ENCODE results near the gene KATNAL1.
"Not testable (repeated sequence)": the region's sequence is repeated elsewhere in the genome, so short reads cannot be mapped to it uniquely, and the experiment has no call there.

KATNAL1 gene

GRCh38 chr13:30174250-30174649, 133.1 kb downstream of the KATNAL1 start:
- DNase-seq; intact Hi-C loops (cut with DNase I): not testable (repeated sequence)

DNA sequence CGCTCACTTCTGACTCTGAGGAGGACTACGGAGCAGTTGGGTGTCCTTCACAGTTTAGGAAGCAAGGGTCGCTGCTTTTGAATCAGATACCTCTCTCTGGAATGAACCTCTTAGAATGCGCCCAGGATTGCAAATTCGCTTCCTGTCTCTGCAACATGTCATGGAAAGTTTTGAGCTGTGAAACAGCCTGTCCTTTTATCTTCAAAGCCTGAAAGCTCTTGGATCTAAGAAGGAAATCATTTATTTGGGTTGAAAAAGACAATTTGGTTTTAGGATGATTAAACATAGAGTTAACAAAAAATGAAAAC, 134.1 kb downstream of the KATNAL1 start:
- intact Hi-C loops (cut with DNase I) = no loop called here
- DNase-seq = no peak

DNA sequence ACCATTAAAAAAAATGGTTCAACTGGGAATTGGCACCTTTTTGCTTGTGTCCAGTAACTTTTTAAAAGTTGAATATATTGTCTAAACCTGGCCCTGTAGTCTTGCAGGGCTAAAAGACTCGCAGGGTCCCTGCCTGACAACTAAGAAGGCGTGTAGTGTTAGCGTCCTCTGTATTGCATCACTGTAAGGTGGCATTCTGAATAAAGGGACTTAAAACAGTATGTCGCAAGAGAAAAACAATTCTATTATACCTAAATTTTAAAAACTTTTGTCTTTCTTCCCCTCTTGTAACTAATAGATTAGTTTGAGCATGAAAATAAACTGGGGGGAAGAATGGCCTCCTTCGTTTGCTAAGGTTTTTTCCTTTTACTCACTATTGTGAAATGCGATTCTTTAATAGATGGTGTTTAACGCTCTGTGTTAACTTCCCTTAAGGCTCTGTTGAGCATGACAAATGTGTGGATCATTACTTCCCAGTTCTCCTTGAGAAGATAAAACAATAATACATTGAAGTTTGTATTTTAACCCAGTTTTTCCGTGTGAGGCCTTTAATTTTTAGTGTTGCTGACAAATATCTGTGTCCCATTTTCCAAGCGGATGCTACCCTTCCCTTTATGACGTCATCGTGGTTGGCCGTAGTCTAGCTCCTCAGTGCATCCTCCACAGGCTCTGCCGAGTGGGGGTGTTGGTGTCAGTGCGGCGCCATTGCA, 134.6 kb downstream of the KATNAL1 start:
- intact Hi-C loops (cut with DNase I) = no loop called here
- DNase-seq = no peak

DNA sequence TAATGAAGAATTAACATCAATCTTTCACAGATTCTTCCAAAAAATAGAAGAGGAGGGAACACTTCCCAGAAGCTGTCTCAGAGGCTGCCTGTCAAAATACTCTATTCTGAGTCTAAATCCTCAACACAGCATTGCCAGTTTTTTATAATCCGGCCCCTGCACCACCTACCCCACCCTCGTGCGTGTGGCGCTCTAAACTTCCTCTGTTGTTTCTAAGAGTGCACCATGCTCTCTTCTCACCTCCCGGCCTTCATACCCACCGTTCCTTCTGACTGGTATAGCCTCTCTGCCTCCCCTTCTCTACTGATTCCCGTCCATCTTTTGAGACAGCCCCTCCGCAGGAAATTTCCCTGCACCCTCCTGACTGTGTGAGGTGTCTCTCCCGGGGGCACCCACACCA, 136.8 kb downstream of the KATNAL1 start:
- intact Hi-C loops (cut with DNase I) = no loop called here
- DNase-seq = no peak

GRCh38 chr13:30169442-30169841, 137.9 kb downstream of the KATNAL1 start:
- intact Hi-C loops (cut with DNase I) = no loop called here
- no peak for DNase-seq

DNA sequence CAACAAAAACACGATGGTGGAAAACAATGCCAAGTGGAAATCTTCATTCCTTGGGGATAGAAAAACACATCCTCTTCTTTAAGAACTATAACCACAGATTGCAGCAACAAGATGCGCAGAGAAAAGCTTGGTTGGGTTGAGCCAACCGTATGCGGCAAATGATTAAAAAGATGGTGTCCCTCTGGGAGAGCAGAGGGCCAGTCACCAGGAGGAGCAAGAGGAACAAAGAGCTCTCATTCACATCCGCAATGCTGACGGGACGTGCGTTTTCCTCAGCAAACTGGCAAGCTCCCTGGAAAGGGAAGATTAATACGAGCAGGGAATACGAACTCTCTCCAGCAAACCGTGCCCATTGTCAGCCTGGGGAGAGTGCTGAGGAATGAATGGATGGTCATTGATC, 141.6 kb downstream of the KATNAL1 start:
- intact Hi-C loops (cut with DNase I) = no loop called here
- peak in 2 of 10 donors; percentile 33 to 49 for DNase-seq

DNA sequence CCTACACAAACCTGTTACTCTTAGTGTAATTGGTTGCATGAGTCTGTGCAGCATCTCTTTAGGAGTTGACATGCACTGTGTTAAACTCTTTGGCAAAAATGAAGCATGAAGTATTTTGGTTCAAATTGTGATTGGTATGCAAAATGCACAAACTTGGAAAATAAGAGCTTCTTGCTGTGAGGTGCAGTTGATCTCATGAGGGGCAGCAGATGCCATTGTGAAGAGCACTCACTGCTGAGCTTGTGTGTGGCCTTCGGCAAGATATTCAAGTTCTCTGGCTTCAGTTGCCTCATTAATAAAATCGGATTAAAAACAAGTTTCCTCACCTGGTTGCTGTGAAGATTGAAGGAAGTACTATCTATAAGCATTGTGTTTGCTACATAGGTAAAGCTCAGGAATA, 142.3 kb downstream of the KATNAL1 start:
- intact Hi-C loops (cut with DNase I) = no loop called here
- DNase-seq = no peak

DNA sequence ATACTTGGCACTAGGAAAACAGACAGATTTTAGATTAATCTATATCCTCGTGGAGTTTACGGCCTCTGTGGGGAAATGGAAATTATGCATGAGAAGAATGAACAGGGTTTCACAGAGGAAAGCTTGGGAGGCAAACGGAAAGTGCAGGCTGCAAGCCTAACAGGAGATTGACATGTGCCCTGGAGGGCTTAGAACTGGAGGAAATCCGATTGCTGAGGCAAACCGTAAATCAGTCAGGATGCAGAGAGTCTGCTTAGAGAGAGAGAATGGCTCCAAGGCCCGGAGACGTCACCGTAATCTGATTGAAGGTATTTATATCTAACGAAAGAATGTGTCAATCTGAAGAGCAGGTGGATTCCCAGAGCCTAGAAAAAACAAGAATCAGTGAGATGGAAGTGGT, 143.2 kb downstream of the KATNAL1 start:
- intact Hi-C loops (cut with DNase I) = no loop called here
- no peak for DNase-seq

DNA sequence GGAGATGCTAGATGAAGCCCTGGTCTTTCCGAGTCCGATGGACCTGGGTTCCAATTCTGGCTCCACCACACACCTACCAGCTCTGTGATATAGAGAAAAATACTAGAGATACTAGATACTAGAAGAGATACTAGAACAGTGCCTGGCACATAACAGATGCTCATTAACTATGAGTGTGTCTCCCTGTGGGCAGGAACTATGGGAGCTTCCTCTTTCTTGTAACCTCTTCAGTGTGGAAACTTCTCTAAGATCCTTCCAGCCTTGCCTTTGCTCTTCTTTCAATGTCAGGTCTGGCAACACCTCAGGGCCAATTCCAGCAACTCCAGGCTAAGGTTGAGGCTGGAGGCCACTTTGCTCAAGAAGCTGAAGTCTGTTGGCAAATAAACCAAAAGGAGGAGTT, 143.9 kb downstream of the KATNAL1 start:
- intact Hi-C loops (cut with DNase I) = no loop called here
- DNase-seq = no peak

DNA sequence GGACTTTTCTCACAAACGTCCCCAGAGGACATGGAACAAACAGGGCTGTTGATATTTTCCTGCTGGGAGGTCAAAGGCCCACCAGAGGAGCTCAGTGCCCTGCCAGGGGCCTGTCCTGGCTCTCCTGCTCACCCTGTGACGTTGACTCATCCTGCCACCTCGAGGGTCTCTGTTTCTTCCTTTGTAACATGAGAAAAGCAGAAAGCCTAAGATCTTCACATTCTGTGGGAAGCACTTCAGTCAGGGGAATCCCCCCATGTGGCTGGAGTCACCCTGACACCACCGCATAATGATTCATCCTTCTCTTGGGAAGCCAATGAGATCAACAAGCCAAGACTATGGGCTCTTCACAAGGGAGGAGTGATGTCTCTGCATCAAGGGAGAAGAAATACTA, 147.9 kb downstream of the KATNAL1 start:
- DNase-seq = peak in 1 of 10 donors; percentile 1
- intact Hi-C loops (cut with DNase I) = no loop called here

DNA sequence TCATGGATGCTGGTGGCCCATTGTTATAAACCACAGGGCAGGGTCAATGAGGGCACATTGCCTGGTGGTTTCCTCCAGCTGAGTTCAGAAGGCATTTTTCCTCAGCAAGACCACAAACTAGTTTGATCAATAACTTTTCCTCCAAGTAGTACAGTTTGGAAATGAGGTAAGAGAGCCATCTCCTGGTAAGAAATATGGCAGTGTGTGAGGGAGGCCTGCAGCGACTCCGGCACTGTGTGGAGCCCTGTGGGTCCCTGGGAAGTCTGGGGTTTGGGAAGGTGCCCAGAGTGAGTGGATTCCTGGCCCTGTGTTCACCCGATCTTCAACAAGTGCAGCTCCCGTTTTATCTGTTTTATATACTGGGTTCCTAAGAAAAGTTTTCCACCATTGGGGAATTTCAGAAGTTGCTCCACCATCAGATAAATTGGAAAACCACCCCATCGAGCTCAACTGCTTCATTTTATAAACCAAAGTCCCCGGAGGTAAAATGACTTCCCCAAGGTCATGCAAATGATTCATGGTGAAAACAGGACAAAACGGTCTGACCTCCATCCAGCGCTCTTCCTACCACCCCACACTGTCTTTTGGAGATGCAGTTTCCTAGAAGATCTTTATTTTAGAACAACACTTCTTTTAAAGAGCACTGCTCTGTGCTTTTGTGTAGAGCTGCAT, 148.4 kb downstream of the KATNAL1 start:
- peak in 1 of 10 donors; percentile 61 for DNase-seq
- intact Hi-C loops (cut with DNase I) = no loop called here

DNA sequence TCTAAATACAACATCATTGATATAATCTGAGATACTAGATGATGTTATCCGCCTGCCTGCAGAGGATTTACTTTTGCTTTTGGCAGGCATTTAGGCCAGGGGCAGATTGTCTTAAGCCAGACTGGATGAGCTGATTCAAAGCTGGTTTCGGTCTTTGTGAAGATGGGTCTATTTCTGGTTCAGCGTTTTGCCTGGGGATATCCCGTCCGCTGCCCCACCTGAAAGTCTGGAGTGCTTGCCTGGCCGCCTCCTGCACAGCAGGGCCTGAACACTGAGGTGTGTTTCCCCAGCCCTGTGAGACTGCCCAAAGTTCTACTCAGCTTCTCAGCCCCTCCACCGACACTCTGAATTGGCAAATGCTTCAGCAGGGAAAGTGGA, 149.7 kb downstream of the KATNAL1 start:
- intact Hi-C loops (cut with DNase I) = no loop called here

GRCh38 chr13:30156826-30157615, 150.3 kb downstream of the KATNAL1 start:
- intact Hi-C loops (cut with DNase I) = no loop called here
- DNase-seq = peak in 1 of 10 donors; percentile 71

More for the DNA sequence above, 149.7 kb downstream of the KATNAL1 start:
- DNase-seq = peak in 1 of 10 donors; percentile 16

- intact Hi-C loops (cut with DNase I) = no loop called here
- DNase-seq = no peak
These were observed 151.1 kb downstream of the KATNAL1 start for GRCh38 chr13:30156270-30156669.

DNA sequence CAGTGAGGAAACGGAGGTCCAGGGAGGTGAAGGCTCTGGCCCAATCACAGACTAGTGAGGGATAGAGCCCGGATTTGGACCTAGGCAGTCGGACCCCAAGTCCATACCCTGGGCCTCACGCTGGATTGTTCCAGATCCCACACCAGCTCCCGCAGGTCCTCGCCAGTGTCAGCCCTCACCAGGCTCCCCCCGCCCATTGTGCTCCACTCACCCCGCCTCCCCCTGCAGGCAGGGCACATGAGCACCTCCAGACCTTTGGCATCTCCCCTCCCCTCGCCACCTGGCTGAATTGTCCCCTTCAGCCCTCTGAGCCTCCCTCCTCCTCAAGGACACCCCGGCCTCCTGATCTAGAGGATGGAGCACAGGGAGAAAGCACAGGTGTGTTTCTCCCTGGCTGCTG, 152.4 kb downstream of the KATNAL1 start:
- intact Hi-C loops (cut with DNase I) = no loop called here
- DNase-seq = peak in 1 of 10 donors; percentile 62

- DNase-seq = peak in 1 of 10 donors; percentile 62
- intact Hi-C loops (cut with DNase I) = no loop called here
These were observed 152.8 kb downstream of the KATNAL1 start for GRCh38 chr13:30154531-30154930.

- intact Hi-C loops (cut with DNase I) = no loop called here
- peak in 6 of 10 donors; percentile 45 to 91 (median 71) for DNase-seq
These were observed 153.6 kb downstream of the KATNAL1 start for GRCh38 chr13:30153545-30154426.
